Activated CD8-positive, alpha-beta memory T cell treated with anti-CD3 and anti-CD28 coated beads, Interleukin-2, amount 10 ng/mL, durations not matched to agents 7 days and 5 days (primary cell): ENCODE data around the gene PRSS22. TPM values are rescaled to one million over a fixed set of nuclear protein-coding genes. Genes with fewer than 3 reads are reported as not detected.

ENCODE experiments used
- ATAC-seq: fragments of 150-1000 bp; cut with Tn5 transposase; one replicate; pipeline ENCODE4 v1.10.0; 2021; ENCODE audit warnings: moderate library complexity
- CTCF ChIA-PET: fragments of 350-600 bp; sonication (Branson Sonifier 250); formaldehyde crosslinking; loops from one replicate; lab custom pipeline; 2021; ENCODE audit warnings: antibody characterized with exemption; lab: Charles Lee
- DNase-seq: peaks from one replicate; pipeline ENCODE4 v3.0.0-alpha.2; 2020
- H3K27ac Mint-ChIP-seq: one replicate; pipeline ENCODE4 v1.8.0; 2021; ENCODE audit warnings: mild to moderate bottlenecking, mixed read lengths
- H3K27me3 Mint-ChIP-seq: one replicate; pipeline ENCODE4 v1.8.0; 2021; ENCODE audit warnings: mixed read lengths
- H3K36me3 Mint-ChIP-seq: one replicate; pipeline ENCODE4 v1.8.0; 2021; ENCODE audit warnings: mild to moderate bottlenecking, mixed read lengths
- H3K4me1 Mint-ChIP-seq: one replicate; pipeline ENCODE4 v1.8.0; 2021; ENCODE audit warnings: mixed read lengths
- H3K4me3 Mint-ChIP-seq: one replicate; pipeline ENCODE4 v1.8.0; 2021; ENCODE audit warnings: mild to moderate bottlenecking, moderate library complexity, mixed read lengths
- H3K9me3 Mint-ChIP-seq: one replicate; pipeline ENCODE4 v1.8.0; 2022; ENCODE audit warnings: low read depth, mixed read lengths
- total RNA-seq, 2 experiments: library from RNA; stranded (reverse); gene quantifications; one replicate each; pipeline ENCODE4 v1.2.3, GENCODE V29; 2021

Gene PRSS22
- total RNA-seq, 2 experiments from 2014 or later, result not detected

GRCh38 chr16:2818272-2818876 is 39.6 kb downstream of the PRSS22 start:
- no peak overlapping the region for H3K27ac Mint-ChIP-seq
- no peak for DNase-seq

GRCh38 chr16:2817340-2818271 is 40.4 kb downstream of the PRSS22 start:
- Mint-ChIP-seq H3K9me3 (no peaks in the 10 kb centered on the region), H3K36me3 (no peaks in the 10 kb centered on the region), H3K27ac (no peak overlapping the region), H3K27me3 (peaks cover 3% of the 10 kb centered on the region), H3K4me3 (peak overlapping the region; percentile 33), H3K4me1 (no peaks in the 10 kb centered on the region)
- peak; percentile 14 for ATAC-seq
- CTCF ChIA-PET, result interaction anchor here (0.7 to 1.2 kb wide), 2 partner anchors 21 to 26 kb away, joined by 3 read pairs; no protein-coding TSS in a partner anchor
- no peak for DNase-seq

More at GRCh38 chr16:2818272-2818876, 39.6 kb downstream of the PRSS22 start:
- Mint-ChIP-seq H3K4me3 (no peak overlapping the region), H3K9me3 (no peaks in the 10 kb centered on the region), H3K4me1 (no peaks in the 10 kb centered on the region), H3K36me3 (no peaks in the 10 kb centered on the region), H3K27me3 (peaks cover 3% of the 10 kb centered on the region)
- CTCF ChIA-PET, result interaction anchor here (1.2 kb wide), 1 partner anchor 64 kb away, joined by 3 read pairs; the partner anchor contains the start of gene FLYWCH2
- no peak for ATAC-seq

- Mint-ChIP-seq H3K9me3 (no peaks in the 10 kb centered on the region), H3K4me1 (peaks cover 1% of the 10 kb centered on the region), H3K4me3 (peak within 1 kb of the TSS; percentile 33), H3K27ac (no peak within 1 kb of the TSS), H3K27me3 (peaks cover under 1% of the 10 kb centered on the region), H3K36me3 (no peaks in the 10 kb centered on the region)
- CTCF ChIA-PET, result interaction anchor here (0.7 to 1.7 kb wide), 3 partner anchors 22 to 51 kb away, joined by 3 to 4 read pairs (median 3); no protein-coding TSS in a partner anchor
- DNase-seq (no peak), ATAC-seq (peak; percentile 72)
Observed at GRCh38 chr16:2816751-2817339, 41.1 kb downstream of the PRSS22 start, which contains the start of gene PRSS21. Gene PRSS21, plus strand, starts transcription at chr16:2817237. Its CDS starts 32 bp downstream, at chr16:2817269.

- no peak overlapping the region for H3K4me3 Mint-ChIP-seq
- DNase-seq, result no peak
- H3K27ac Mint-ChIP-seq, result no peak overlapping the region
- H3K4me1 Mint-ChIP-seq, result peaks cover 2% of the 10 kb centered on the region
- CTCF ChIA-PET, result interaction anchor here (1.7 kb wide), 1 partner anchor 53 kb away, joined by 4 read pairs; no protein-coding TSS in a partner anchor
- peaks cover 5% of the 10 kb centered on the region for H3K27me3 Mint-ChIP-seq
- no peaks in the 10 kb centered on the region for H3K36me3 Mint-ChIP-seq
- H3K9me3 Mint-ChIP-seq, result no peaks in the 10 kb centered on the region
- no peak for ATAC-seq
Observed at GRCh38 chr16:2815299-2815771, 42.6 kb downstream of the PRSS22 start.

GRCh38 chr16:2814551-2815298 is 43.2 kb downstream of the PRSS22 start:
- CTCF ChIA-PET, result interaction anchor here (0.7 kb wide), 1 partner anchor 8 kb away, joined by 3 read pairs; no protein-coding TSS in a partner anchor
- no peak for DNase-seq
- H3K27ac Mint-ChIP-seq, result no peak overlapping the region
- H3K4me3 Mint-ChIP-seq, result no peak overlapping the region
- H3K9me3 Mint-ChIP-seq, result no peaks in the 10 kb centered on the region
- peaks cover 9% of the 10 kb centered on the region for H3K27me3 Mint-ChIP-seq
- H3K4me1 Mint-ChIP-seq, result peaks cover 2% of the 10 kb centered on the region
- no peaks in the 10 kb centered on the region for H3K36me3 Mint-ChIP-seq
- ATAC-seq, result no peak

- Mint-ChIP-seq H3K27me3 (peaks cover 18% of the 10 kb centered on the region), H3K9me3 (no peaks in the 10 kb centered on the region), H3K4me1 (peaks cover 2% of the 10 kb centered on the region), H3K27ac (no peak overlapping the region), H3K4me3 (no peak overlapping the region), H3K36me3 (no peaks in the 10 kb centered on the region)
- DNase-seq (no peak), ATAC-seq (no peak)
- CTCF ChIA-PET, result no interaction called here
Observed at GRCh38 chr16:2813771-2814221, 44.2 kb downstream of the PRSS22 start.

- ATAC-seq (no peak), DNase-seq (no peak)
- Mint-ChIP-seq H3K36me3 (no peaks in the 10 kb centered on the region), H3K27ac (no peak overlapping the region), H3K27me3 (peaks cover 26% of the 10 kb centered on the region), H3K9me3 (no peaks in the 10 kb centered on the region), H3K4me1 (peaks cover 2% of the 10 kb centered on the region), H3K4me3 (no peak overlapping the region)
- CTCF ChIA-PET, result interaction anchor here (1.0 kb wide), 1 partner anchor 34 kb away, joined by 3 read pairs; no protein-coding TSS in a partner anchor
Observed at GRCh38 chr16:2811703-2812471, 46.1 kb downstream of the PRSS22 start.

GRCh38 chr16:2810651-2811050 is 47.3 kb downstream of the PRSS22 start:
- Mint-ChIP-seq H3K4me3 (no peak overlapping the region), H3K27ac (no peak overlapping the region), H3K9me3 (no peaks in the 10 kb centered on the region), H3K27me3 (peaks cover 28% of the 10 kb centered on the region), H3K36me3 (no peaks in the 10 kb centered on the region), H3K4me1 (peaks cover 2% of the 10 kb centered on the region)
- CTCF ChIA-PET, result interaction anchor here (1.0 kb wide), 1 partner anchor 32 kb away, joined by 3 read pairs; no protein-coding TSS in a partner anchor
- DNase-seq (no peak), ATAC-seq (no peak)

GRCh38 chr16:2809149-2809760 is 48.7 kb downstream of the PRSS22 start:
- Mint-ChIP-seq H3K9me3 (no peaks in the 10 kb centered on the region), H3K27ac (no peak overlapping the region), H3K36me3 (no peaks in the 10 kb centered on the region), H3K4me1 (peaks cover 2% of the 10 kb centered on the region), H3K4me3 (no peak overlapping the region), H3K27me3 (peaks cover 31% of the 10 kb centered on the region)
- CTCF ChIA-PET, result no interaction called here
- no peak for ATAC-seq
- no peak for DNase-seq

- ATAC-seq (no peak), DNase-seq (no peak)
- H3K27ac Mint-ChIP-seq, result no peak overlapping the region
- no peaks in the 10 kb centered on the region for H3K36me3 Mint-ChIP-seq
- H3K9me3 Mint-ChIP-seq, result peaks cover 2% of the 10 kb centered on the region
- H3K27me3 Mint-ChIP-seq, result peaks cover 36% of the 10 kb centered on the region
- H3K4me3 Mint-ChIP-seq, result no peak overlapping the region
- H3K4me1 Mint-ChIP-seq, result peaks cover 2% of the 10 kb centered on the region
- CTCF ChIA-PET, result no interaction called here
Observed at GRCh38 chr16:2808181-2808580, 49.8 kb downstream of the PRSS22 start.

- CTCF ChIA-PET, result no interaction called here
- H3K9me3 Mint-ChIP-seq, result peaks cover 2% of the 10 kb centered on the region
- H3K4me1 Mint-ChIP-seq, result no peaks in the 10 kb centered on the region
- DNase-seq (no peak), ATAC-seq (no peak)
- no peak overlapping the region for H3K4me3 Mint-ChIP-seq
- peaks cover 33% of the 10 kb centered on the region for H3K27me3 Mint-ChIP-seq
- no peaks in the 10 kb centered on the region for H3K36me3 Mint-ChIP-seq
- H3K27ac Mint-ChIP-seq, result no peak overlapping the region
Observed at GRCh38 chr16:2806286-2806685, 51.7 kb downstream of the PRSS22 start.
